Measurements from ENCODE around the gene CACNG4.

The CACNG4 gene

GRCh38 chr17:67072885-67073284 is 108.4 kb downstream of the CACNG4 start:
- no peak for DNase-seq

DNA sequence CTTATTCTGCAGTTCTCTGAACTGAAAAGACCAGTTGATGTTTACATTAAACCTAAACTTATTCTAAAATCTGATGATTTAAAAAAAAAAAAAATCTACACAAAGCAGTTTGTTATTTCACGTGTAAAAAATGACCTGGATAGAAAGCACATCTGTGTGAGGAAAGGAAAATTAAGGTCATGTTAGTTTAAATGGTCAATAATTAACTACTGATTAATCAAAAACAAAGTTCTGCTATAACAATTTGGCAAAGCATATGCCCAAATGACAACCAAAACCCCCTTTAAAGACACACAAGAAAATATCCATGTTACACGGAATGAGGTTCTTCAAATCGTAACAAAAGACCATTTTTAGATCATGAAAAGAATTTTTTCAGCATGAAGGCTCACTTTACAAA is 110.3 kb downstream of the CACNG4 start:
- DNase-seq, result no peak

GRCh38 chr17:67076290-67076689 is 111.8 kb downstream of the CACNG4 start:
- no peak for DNase-seq

DNA sequence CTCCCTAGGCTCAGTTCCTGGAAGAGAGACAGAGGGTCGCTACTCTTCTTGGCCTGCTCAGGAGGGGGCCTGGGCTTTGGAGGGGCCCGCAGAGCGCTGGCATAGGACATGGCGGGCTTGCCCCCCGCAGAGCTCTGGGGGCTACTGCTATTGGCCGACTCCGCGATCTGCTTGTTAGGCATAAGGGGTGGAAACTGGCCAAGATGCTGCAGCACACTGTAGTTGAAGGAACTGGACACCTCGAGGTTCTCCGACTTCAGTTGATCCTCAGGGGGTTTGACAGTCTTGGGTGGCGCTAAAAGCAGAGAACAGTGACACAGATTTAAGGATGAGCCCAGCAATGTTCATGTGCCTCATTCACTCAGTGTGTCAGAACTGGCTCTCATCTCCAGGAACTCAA is 113.8 kb downstream of the CACNG4 start:
- no peak for DNase-seq

GRCh38 chr17:67079491-67079890 is 115.0 kb downstream of the CACNG4 start:
- DNase-seq, result no peak

GRCh38 chr17:67080804-67081203 is 116.3 kb downstream of the CACNG4 start:
- no peak for DNase-seq

DNA sequence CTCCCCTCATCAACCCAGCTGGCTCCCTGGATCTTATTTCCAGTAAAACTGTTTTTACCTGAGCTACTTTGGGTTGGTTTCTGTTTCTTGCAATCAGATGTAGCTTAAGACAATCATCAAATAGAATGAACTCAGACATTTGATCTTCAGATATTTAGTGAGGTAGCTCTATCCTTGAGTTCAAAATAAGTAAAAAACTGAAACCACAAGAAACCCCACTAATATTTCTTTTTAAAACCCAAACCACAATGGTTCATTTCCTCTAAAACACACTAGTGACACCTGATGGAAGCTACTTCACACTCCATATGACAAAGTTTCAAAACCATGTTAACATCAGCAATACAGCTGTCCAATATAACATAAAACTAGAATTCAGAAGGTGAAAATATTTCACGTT is 117.6 kb downstream of the CACNG4 start:
- DNase-seq, result no peak
